Natural killer cell (primary cell): ENCODE measurements around the gene GARNL3. TPM values are rescaled to one million over a fixed set of nuclear protein-coding genes. Genes with fewer than 3 reads are reported as not detected.

ENCODE experiments used
- ATAC-seq, 3 donors: fragments of 150-1000 bp in 2 of 3; fragments of 200-7000 bp in 1 of 3; cut with Tn5 transposase; 1 replicate in 1 of 3; 2 replicates in 2 of 3; pipeline ENCODE4 v1.10.0; 2021; ENCODE audit warnings: mild to moderate bottlenecking in 2 of 3, moderate library complexity in 2 of 3
- DNase-seq, 2 donors: peaks; one replicate each; pipeline versions ENCODE4 v3.0.0 to v3.0.0-alpha.2; 2013 to 2021; ENCODE audit warnings: mixed read lengths in 1 of 2
- H3K27ac ChIP-seq: one replicate; pipeline ENCODE4 v1.5.1; 2013; ENCODE audit warnings: mild to moderate bottlenecking, low read length
- H3K27me3 ChIP-seq: one replicate; pipeline ENCODE4 v1.6.1; 2013; ENCODE audit warnings: low read length; ENCODE audit not compliant: control insufficient read depth, insufficient read depth
- H3K36me3 ChIP-seq: one replicate; pipeline ENCODE4 v1.6.1; 2013; ENCODE audit warnings: low read length; ENCODE audit not compliant: control insufficient read depth, insufficient read depth
- H3K4me1 ChIP-seq: one replicate; pipeline ENCODE4 v1.6.1; 2013; ENCODE audit warnings: low read length; ENCODE audit not compliant: control insufficient read depth, insufficient read depth
- H3K4me3 ChIP-seq: one replicate; pipeline ENCODE4 v1.5.1; 2013; ENCODE audit warnings: low read length
- H3K9me3 ChIP-seq: one replicate; pipeline ENCODE4 v1.6.1; 2013; ENCODE audit warnings: low read length; ENCODE audit not compliant: control insufficient read depth, insufficient read depth
- H3K27ac Mint-ChIP-seq, 2 donors: one replicate each; pipeline ENCODE4 v1.8.0; 2022; ENCODE audit warnings: mild to moderate bottlenecking in 2 of 2, mixed read lengths in 2 of 2, moderate library complexity in 1 of 2
- H3K27me3 Mint-ChIP-seq, 2 donors: one replicate each; pipeline ENCODE4 v1.8.0; 2022; ENCODE audit warnings: low read depth in 2 of 2, mixed read lengths in 2 of 2
- H3K36me3 Mint-ChIP-seq: one replicate; pipeline ENCODE4 v1.8.0; 2022; ENCODE audit warnings: mixed read lengths
- H3K4me1 Mint-ChIP-seq, 2 donors: one replicate each; pipeline ENCODE4 v1.8.0; 2022; ENCODE audit warnings: mixed read lengths in 2 of 2
- H3K4me3 Mint-ChIP-seq: one replicate; pipeline ENCODE4 v1.8.0; 2022; ENCODE audit warnings: mild to moderate bottlenecking, moderate library complexity, mixed read lengths
- H3K9me3 Mint-ChIP-seq, 2 donors: one replicate each; pipeline ENCODE4 v1.8.0; 2022; ENCODE audit warnings: mixed read lengths in 2 of 2
- WGBS: methylation state at CpG from one replicate; pipeline ENCODE4 v1.1.7; 2013; ENCODE audit warnings: missing lambda C conversion rate; ENCODE audit not compliant: insufficient coverage; 5-methylcytosine and 5-hydroxymethylcytosine counted together
- intact Hi-C: fragments of 100-400 bp; cut with micrococcal nuclease; formaldehyde crosslinking; loops from one replicate; pipeline ENCODE4 v1.14.2; 2022
- total RNA-seq, 4 donors: library from RNA; stranded (reverse); fragments of 120-200 nt in 1 of 4; gene quantifications; one replicate each; pipeline versions ENCODE4 v1.2.3 to v1.2.4, GENCODE V29; 2013 to 2022
- TF ChIP-seq, protein P1 (sequence below): fragments of 200-600 bp; IDR thresholded peaks from one replicate; pipeline ENCODE4 v1.8.0; 2022; ENCODE audit warnings: antibody characterized with exemption

Gene GARNL3, protein sequence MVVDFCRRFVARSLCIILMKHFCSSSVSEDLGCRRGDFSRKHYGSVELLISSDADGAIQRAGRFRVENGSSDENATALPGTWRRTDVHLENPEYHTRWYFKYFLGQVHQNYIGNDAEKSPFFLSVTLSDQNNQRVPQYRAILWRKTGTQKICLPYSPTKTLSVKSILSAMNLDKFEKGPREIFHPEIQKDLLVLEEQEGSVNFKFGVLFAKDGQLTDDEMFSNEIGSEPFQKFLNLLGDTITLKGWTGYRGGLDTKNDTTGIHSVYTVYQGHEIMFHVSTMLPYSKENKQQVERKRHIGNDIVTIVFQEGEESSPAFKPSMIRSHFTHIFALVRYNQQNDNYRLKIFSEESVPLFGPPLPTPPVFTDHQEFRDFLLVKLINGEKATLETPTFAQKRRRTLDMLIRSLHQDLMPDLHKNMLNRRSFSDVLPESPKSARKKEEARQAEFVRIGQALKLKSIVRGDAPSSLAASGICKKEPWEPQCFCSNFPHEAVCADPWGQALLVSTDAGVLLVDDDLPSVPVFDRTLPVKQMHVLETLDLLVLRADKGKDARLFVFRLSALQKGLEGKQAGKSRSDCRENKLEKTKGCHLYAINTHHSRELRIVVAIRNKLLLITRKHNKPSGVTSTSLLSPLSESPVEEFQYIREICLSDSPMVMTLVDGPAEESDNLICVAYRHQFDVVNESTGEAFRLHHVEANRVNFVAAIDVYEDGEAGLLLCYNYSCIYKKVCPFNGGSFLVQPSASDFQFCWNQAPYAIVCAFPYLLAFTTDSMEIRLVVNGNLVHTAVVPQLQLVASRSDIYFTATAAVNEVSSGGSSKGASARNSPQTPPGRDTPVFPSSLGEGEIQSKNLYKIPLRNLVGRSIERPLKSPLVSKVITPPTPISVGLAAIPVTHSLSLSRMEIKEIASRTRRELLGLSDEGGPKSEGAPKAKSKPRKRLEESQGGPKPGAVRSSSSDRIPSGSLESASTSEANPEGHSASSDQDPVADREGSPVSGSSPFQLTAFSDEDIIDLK
- 1 to 10 TPM; 3.8 to 6.0 (median 6.0) TPM for total RNA-seq
- 5.5 TPM for total RNA-seq (2013)

DNA sequence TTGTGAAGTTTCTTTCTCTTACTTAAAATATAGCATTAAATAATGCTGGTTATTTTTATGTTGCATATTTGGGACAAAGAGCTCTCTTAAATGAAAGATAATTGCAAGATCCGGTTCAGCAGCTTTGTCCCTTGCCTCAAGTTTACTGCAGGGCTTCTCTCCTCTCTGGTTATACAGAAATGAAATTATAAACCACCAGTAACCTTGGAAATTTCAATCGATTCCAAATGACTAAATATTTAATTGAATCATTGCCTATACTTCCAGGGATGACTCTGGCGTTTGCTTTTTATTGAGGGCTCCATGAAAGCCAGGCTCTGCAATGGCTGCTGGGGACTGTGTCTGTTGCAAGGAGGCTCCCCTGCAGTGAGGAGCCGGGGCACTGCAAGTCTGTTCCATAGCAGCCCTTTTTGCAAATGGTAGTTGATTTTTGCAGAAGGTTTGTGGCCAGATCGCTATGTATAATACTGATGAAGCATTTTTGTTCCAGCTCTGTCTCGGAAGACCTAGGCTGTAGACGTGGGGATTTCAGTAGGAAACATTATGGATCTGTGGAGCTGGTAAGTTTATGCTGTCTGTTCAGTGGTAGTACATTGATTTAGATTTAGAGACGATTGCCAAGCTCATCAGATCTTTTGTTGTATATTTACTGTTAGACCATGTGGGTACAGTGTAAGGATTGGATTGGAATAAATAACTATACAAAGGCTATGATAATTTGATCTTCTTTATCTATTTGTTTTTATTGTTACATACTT, at the start of gene GARNL3:
Gene GARNL3 (plus strand): TSS at position 313 of the 758 bp plus-strand sequence. CDS start 104 bp downstream, at position 417.
- H3K27ac Mint-ChIP-seq: no peak within 1 kb of the TSS
- intact Hi-C loops: no loop called here
- no peaks in the 10 kb centered on the region for H3K36me3 ChIP-seq
- TF ChIP-seq, protein P1, sequence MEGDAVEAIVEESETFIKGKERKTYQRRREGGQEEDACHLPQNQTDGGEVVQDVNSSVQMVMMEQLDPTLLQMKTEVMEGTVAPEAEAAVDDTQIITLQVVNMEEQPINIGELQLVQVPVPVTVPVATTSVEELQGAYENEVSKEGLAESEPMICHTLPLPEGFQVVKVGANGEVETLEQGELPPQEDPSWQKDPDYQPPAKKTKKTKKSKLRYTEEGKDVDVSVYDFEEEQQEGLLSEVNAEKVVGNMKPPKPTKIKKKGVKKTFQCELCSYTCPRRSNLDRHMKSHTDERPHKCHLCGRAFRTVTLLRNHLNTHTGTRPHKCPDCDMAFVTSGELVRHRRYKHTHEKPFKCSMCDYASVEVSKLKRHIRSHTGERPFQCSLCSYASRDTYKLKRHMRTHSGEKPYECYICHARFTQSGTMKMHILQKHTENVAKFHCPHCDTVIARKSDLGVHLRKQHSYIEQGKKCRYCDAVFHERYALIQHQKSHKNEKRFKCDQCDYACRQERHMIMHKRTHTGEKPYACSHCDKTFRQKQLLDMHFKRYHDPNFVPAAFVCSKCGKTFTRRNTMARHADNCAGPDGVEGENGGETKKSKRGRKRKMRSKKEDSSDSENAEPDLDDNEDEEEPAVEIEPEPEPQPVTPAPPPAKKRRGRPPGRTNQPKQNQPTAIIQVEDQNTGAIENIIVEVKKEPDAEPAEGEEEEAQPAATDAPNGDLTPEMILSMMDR: no peak
- no peaks in the 10 kb centered on the region for H3K9me3 ChIP-seq
- WGBS: 88% methylated on average over 8 of the region's 8 CpGs
- no peak within 1 kb of the TSS for H3K4me3 ChIP-seq
- H3K4me1 Mint-ChIP-seq: no peaks in the 10 kb centered on the region
- ATAC-seq (no peak), DNase-seq (no peak)
- no peak within 1 kb of the TSS for H3K4me3 Mint-ChIP-seq
- H3K9me3 Mint-ChIP-seq: no peaks in the 10 kb centered on the region
- H3K27me3 ChIP-seq: no peaks in the 10 kb centered on the region
- peaks cover 0 to 24% of the 10 kb centered on the region in 2 donors for H3K27me3 Mint-ChIP-seq
- no peak within 1 kb of the TSS for H3K27ac ChIP-seq
- no peaks in the 10 kb centered on the region for H3K36me3 Mint-ChIP-seq
- H3K4me1 ChIP-seq: no peaks in the 10 kb centered on the region

DNA sequence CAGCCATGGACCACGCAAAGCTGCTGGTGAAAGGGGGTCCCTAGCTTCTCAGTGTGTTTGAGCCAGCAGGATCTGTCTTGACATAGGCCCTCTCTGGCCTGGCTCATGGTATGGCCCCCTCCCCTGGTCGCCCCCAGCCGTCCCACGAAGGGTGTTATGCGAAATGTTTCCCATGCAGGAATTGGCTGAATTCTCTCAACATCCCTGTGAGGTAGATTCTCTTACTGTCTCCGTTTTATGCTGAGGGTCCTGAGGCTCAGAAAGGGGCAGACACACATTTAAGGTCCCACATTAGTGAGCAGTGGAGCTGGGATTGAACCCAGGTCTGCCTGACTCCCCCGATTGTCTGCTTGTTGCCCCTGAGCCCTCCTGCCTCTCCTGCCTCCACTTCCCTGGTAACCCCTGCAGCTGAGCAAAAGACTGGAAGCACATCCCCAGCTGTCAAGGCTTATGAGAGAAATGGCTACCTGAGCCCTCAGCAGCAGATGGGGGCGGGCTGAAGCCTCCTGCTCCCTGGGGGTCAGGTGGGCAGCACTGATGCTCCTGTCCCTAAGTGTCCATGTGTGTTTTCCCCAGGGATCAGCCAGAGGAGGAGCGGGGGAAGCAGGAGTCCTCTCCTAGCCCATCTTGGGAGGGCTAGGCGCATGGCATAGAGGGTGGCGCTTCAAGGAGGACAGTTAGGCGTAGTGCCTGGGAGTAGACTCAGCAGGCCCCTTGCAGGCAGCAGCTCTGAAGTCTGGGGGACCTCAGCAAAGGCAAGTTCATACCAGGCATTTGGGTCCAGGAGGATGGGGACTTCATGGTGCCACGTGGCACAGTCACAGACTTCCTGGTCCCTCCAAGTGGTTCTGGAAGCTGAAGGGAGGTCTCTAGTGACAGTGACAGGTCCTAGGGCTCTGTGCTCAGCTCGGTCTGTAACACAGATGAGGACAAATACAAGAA, 49.0 kb upstream of the GARNL3 start:
- H3K9me3 ChIP-seq: no peaks in the 10 kb centered on the region

More for the DNA sequence above, 49.0 kb upstream of the GARNL3 start:
- TF ChIP-seq, protein P1: no peak
- H3K27ac Mint-ChIP-seq: no peak overlapping the region
- H3K27me3 Mint-ChIP-seq: peaks cover 0 to 4% of the 10 kb centered on the region in 2 donors
- H3K36me3 Mint-ChIP-seq: no peaks in the 10 kb centered on the region
- WGBS: 92% methylated on average over 14 of the region's 14 CpGs
- Histone ChIP-seq H3K36me3 (no peaks in the 10 kb centered on the region), H3K4me3 (no peak overlapping the region), H3K4me1 (no peaks in the 10 kb centered on the region), H3K27me3 (no peaks in the 10 kb centered on the region), H3K27ac (no peak overlapping the region)
- H3K4me1 Mint-ChIP-seq: no peaks in the 10 kb centered on the region
- no peak overlapping the region for H3K4me3 Mint-ChIP-seq
- DNase-seq (no peak), ATAC-seq (no peak)
- H3K9me3 Mint-ChIP-seq: no peaks in the 10 kb centered on the region
- intact Hi-C loops: no loop called here
